Muscle of arm (tissue), 12 donors: ENCODE results near the gene CEP72. TPM values are rescaled to one million over a fixed set of nuclear protein-coding genes. Genes with fewer than 3 reads are reported as not detected.
"Not testable (repeated sequence)": the region's sequence is repeated elsewhere in the genome, so short reads cannot be mapped to it uniquely, and the experiment has no call there.

Source experiments
- DNase-seq: peaks from one replicate; pipeline ENCODE4 v3.0.0-alpha.2; 2013
- polyA plus RNA-seq, 12 donors: library from polyadenylated mRNA; unstranded; fragments of 120-200 nt; gene quantifications; one replicate each; pipeline ENCODE4 v1.2.1, GENCODE V29; 2013; ENCODE audit not compliant: insufficient read length in 12 of 12

Gene CEP72
- polyA plus RNA-seq, 12 donors = 3.1 to 7.5 (median 4.2) TPM; not detected in 2

GRCh38 chr5:682216-682615 is 70.1 kb downstream of the CEP72 start:
- not testable (repeated sequence) for DNase-seq

- not testable (repeated sequence) for DNase-seq
Observed at GRCh38 chr5:682651-683358, 70.7 kb downstream of the CEP72 start.

DNA sequence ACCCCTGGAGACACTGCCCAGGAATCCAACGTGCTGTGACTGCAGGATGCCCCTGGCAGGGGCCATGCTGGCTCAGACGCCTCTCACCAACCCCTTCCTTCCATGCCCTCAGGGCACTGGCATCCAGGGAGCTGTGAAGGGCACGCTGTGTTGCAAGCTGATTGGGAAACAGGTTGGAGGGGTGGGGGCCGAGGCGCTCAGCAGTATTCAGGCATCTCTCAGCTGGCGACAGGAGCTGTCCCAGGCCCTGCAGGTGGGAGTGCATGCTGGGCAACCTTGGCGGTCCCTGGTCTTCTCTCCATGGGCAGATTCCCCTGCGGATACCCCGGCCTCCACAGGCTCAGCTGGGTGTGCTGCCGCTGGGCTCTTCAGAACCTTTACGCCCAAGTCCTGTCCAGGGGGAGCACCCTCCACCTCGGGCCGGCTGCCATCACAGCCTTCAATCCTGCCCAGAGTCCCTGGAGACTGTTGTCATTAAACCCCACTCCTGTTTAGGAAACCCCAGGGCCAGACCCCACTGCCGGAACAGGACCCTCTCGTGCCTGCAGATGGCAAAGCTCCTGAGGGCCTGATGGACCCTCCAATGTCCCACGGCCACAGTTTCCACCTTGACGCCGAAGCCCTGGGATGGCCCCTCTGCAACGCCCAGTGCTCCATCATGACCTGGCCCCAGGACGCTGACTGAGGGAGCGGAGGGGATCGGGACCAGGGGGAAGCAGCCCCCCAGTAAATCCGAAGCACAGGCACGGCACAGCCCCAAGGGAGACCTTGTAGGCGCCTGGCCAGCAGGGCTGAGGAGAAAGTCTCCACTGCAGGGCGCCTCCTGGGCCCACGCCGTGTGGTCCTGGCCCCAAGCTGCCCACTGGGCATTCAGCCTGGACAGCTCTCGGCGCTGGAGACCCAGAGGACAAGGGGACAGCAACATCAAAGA is 71.7 kb downstream of the CEP72 start:
- DNase-seq = no peak

DNA sequence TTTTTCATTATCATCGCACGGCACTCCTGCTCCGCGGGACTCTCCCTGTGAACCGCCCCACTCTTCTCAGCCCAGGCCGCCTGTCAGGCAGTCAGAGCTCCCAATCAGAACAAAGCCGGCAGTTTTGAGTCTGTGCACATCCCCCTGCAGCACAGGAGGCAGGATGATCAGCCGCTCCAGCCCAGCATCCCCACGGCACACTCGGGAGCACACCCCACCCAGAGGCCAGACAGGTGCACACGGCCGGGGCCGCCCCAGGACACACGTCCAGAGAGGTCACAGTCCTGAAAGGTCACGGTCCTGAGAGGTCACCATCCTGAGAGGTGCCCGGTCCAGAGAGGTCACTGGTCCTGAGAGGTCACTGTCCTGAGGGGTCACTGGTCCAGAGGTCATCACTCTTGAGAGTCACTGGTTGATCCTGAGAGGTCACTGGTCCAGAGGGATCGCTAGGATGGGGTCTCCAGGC is 72.6 kb downstream of the CEP72 start:
- DNase-seq = no peak

DNA sequence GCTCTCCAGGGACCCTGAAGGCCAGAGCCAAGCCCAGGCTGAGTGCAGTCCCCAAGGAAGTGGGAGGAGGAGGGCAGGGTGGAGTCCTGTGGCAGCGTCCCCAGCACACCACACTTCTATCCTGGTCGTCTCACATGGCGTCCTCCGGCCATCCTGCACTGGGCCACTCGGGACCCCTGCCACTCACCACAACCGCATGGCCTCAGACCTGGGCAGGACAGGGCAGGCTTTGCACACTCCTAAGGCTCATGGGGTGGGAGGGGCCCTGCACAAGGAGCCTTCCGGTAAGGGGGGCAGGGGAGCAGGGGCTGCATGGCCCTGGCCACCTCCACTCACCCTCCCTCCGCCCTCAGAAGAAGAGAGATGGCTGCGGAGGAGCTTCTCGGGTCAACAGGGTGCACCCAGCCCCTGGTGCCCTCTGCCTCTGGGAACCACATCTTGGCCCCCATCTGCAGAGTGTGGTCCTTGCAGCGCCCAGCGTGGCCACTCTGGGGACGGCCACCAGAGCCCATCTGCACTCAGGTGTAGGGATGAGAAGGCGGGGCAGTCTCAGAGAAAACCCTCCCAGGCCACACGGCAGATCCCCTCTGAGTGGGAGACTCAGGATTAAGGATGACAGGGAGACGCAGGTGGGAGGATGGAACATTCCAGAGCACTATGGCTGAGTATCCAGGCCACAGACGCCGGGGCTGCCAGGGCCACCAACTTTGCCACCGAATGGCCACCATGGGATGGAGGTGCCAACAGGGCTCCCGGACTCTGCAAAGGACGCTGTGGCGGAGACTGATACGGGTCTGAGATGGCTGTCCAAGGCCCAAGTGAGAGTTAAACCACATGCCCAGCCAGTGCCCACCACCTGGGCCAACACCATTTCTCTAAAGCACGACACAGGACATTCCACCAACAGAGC is 73.4 kb downstream of the CEP72 start:
- DNase-seq = no peak

GRCh38 chr5:686172-686523 is 74.0 kb downstream of the CEP72 start:
- DNase-seq = not testable (repeated sequence)

GRCh38 chr5:686936-687335 is 74.8 kb downstream of the CEP72 start:
- not testable (repeated sequence) for DNase-seq

DNA sequence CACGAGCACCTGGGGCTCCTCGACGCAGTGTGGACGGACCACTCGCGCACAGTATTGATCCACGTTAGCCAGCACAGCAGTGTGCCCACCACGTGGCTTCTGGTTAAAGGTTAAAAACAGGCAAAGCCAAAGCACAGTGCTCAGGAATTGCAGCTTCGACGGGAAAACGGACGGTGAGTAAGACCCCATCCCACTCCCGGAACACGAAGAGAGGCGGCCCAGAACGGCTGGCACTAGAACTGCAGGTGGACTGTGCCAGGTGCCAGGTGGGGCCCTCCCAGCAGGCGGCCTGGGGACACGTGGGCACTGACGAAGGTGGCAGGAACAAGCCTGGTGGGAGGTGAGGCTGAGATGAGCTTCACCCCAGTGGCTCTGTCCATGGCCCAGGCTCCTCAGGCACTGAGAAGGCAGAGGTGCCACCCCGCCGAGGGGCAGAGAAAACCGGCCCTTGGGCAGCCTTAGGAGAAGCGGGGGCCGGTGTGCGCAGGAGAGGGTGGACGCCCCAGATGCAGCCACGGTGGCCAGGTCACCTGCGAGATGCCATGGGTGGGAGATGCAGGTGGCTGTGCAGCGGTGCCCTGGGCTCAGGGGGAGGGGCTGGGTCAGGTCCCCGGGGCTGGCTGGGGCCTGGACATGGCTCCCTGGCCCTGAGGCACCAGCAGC is 76.3 kb downstream of the CEP72 start:
- DNase-seq = not testable (repeated sequence)

GRCh38 chr5:690293-690692 is 78.2 kb downstream of the CEP72 start:
- DNase-seq = not testable (repeated sequence)

GRCh38 chr5:691049-691448 is 78.9 kb downstream of the CEP72 start:
- not testable (repeated sequence) for DNase-seq

- no peak for DNase-seq
Observed at GRCh38 chr5:691817-692528, 79.8 kb downstream of the CEP72 start.

- DNase-seq = not testable (repeated sequence)
Observed at GRCh38 chr5:692529-693041, 80.4 kb downstream of the CEP72 start.

DNA sequence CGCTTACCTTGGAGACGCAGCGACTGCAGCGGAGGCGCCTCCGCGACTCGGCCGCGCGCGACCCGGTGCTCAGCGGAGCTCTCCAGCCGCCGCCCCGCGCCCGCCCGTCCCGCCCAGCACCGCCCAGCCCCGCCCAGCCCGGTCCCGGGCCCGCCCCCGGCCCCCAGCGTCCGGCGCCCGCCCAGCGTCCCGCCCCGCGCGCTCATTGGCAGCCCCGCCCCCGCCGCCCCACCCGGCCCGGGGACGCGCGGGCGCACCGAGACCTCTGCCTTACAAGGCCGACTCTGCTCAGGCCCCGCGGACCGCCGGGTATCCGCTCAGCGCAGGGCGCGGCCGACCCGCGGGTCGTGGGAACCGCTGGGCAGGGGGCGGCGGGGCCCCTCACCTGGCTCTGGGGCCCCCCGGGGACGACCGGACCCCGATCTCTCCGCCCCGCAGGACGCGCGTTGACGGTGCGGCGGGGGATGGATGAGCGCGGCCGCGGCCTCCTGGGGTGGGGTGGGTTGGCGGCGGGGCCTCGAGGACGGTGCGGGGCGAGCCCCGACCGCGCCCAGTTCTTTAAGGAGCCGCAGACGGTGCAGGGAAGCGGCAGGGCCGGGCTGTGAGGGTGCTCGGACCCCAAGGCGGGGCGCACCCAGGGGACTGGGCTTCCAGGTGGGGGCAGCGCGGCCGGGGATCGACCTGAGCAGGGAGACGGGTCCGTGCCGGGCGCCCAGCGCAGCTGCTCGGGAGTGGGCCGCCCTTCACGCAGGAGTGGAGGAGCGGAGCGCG is 81.3 kb downstream of the CEP72 start, which contains the start of gene TPPP:
TSS of gene TPPP (minus strand) at position 82 of the 771 bp plus-strand sequence. CDS start 15,292 bp downstream, outside the sequence.
- not testable (repeated sequence) for DNase-seq

DNA sequence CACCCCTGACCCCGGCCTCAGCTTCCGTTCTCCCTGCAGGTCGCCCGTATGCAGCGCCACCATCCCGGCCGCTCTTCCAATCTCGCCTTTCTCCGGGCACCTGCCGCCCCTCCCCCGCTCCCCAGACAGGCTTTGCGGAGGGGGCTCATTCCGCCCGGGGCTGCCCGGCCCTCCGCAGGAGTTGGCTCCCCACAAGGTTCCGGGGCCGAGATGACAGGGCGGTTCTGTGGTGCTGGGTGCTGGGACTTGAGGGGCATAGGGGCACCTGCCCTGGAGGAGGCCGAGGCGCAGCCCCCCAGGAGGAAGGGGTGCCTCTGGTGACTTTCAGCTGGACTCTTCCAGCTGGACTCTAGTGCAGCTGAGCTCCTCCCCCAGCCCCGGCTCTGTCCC is 81.9 kb downstream of the CEP72 start:
- DNase-seq = not testable (repeated sequence)

GRCh38 chr5:695475-695874 is 83.3 kb downstream of the CEP72 start:
- DNase-seq = not testable (repeated sequence)

DNA sequence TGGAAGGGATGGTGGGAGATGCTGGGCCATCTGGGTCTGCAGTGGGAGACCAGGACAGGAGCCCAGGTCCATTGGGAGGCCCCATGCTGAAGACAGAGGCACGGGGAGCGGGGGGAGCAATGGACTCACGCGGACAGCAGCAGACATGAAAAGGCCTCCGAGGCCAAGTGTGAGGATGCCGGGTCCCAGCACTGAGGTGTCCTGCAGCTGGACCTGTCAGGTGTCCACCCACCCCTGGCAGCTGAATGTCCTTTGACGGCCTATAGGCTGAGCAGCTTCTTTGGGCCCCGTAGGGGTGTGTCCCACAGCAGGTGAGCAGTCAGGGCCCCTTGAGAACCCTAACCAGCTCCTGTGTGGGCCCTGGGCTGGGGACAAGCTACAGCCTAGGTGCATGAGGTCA is 84.1 kb downstream of the CEP72 start:
- not testable (repeated sequence) for DNase-seq

DNA sequence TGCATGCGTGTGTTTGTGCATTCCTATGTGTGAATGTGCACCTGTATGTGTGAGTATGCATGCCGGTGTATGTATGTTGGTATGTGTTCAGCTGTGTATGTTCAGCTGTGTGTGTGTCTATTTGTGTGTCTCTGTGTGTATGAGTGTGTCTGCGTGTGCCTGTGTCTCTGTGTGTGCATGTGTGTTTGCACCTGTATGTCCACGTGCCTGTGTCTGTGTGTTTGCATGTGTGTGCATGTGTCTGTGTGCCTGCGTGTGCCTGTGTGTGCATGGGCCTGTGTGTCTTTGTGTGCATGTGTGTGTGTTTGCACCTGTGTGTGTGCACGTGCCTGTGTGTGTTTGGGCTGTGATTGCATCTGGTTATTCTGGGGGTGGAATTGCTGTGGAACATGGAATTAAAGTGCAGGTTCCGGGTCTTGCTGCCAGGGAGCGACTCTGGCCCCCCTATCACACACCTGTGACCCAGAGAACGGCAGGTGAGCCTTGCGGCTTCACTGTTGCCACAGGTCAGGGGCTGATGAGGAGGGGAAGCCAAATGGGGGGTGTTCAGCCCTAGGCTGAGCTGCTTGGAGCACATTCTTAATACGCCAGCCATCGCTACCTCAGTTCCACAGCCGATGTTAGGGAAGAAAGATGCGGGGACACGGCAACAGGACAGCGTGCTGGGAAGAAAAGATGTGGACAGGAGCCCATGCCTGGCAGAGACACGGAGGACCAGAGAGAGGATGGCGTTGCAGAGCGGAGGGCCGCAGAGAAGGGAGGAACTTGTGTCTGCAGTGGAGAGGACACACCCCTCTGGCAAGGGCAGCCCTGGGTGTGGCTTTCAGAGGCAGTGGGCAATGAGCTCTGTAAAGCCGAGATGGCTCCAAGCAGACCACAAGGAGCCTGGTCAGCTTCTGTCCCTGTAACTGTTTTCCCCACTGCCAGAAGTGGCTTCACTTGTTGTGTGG is 84.9 kb downstream of the CEP72 start:
- DNase-seq = not testable (repeated sequence)
